HG03175 (cell line): ENCODE measurements around the gene PHGDH.
"Not testable (repeated sequence)": the region's sequence is repeated elsewhere in the genome, so short reads cannot be mapped to it uniquely, and the experiment has no call there.

Source experiments
- ATAC-seq: cut with Tn5 transposase; IDR thresholded peaks from one replicate; pipeline ENCODE4 v1.9.1; 2021; ENCODE audit warnings: mild to moderate bottlenecking, moderate library complexity; ENCODE audit not compliant: unreplicated experiment

PHGDH gene

DNA sequence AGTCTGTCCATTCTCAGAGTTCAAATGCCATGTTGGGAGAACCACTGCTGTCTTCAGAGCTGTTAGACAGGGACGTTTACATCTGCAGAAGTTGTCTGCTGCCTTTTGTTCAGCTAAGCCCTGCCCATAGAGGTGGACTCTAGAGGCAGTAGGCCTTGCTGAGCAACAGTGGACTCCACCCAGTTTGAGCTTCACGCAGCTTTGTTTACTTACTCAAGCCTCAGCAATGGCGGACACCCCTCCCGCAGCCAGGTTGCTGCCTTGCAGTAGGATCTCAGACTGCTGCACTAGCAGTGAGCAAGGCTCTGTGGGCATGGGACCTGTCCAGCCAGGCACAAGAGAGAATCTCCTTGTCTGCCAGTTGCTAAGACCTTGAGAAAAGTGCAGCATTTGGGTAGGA, 14.9 kb upstream of the PHGDH start:
- ATAC-seq: not testable (repeated sequence)

DNA sequence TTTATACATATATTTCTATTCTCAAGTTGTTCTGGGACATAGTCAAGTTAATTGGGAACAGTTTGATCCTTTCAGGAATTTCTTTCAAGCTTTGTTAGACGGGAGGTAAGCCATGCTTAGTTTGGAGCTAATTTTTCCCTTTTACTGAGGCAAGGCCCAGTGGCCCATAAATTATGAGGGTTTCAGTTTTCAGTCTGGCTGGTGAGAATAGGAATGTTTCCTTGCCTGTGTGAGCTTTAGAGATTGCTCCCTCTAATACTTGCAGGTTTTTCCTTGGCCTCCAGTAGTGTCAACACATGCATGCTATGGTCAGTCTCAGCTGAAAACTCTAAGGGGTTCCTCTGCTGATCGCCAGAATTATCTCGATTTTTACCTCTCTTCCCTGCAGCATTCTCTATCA, 14.1 kb upstream of the PHGDH start:
- no peak for ATAC-seq

DNA sequence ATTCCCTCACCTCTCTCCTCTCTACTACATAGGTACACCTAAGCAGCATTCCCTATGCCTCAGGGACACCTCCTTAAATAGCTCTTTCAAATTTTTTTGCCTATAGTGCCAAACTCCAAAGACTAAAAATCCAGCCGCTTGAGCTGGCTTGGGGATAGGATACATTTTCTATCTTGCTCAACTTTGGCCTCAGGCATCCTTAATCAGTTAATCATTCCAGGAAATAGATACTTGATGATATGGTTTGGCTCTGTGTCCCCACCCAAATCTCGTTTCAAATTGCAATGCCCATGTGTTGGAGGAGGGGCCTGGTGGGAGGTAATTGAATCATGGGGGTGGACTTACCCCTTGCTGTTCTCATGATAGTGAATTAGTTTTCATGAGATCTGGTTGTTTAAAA, 11.4 kb upstream of the PHGDH start:
- ATAC-seq: no peak

GRCh38 chr1:119701659-119702058, 10.1 kb upstream of the PHGDH start:
- no peak for ATAC-seq

GRCh38 chr1:119702384-119702783, 9.3 kb upstream of the PHGDH start:
- ATAC-seq: no peak

GRCh38 chr1:119703666-119704450, 7.9 kb upstream of the PHGDH start:
- no peak for ATAC-seq

GRCh38 chr1:119706599-119706998, 5.1 kb upstream of the PHGDH start:
- not testable (repeated sequence) for ATAC-seq

GRCh38 chr1:119711356-119711803, 354 bp upstream of the PHGDH start:
- not testable (repeated sequence) for ATAC-seq

DNA sequence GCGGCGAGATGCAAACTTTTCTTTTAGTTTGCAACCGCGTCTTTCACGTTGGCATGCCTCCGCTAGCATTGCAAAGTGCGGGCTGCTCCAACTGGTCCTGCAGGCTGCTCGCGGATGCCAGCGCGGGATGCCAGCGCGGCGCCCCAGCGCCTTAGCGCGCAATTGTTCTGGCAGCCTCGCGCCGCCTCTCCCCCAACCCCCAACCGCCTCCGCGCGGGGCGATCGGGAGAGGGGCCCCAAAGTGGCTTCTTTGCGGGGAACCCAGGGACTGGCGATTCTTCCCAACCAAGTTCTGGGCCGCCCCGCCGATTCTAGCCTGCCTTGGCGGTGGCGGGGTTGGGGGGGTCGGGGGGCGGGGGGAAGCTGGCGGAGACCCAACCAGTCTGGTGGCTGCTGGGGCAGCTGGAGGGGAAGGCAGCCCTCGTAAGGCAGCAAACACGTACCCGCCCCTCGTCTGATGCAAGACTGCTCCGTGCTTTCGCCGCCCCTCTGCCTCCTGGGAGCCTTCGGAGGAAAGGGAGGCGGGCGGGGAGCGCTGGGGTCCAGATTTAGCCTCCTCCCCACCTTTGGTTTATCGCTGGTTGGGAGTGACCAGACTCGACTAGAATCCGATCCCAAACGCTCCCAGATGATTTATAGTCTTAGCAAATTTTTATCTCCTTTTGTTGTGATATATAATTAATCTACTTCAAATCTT, 756 bp downstream of the PHGDH start:
- ATAC-seq: no peak

GRCh38 chr1:119713039-119713748, 1.5 kb downstream of the PHGDH start:
- ATAC-seq: no peak

DNA sequence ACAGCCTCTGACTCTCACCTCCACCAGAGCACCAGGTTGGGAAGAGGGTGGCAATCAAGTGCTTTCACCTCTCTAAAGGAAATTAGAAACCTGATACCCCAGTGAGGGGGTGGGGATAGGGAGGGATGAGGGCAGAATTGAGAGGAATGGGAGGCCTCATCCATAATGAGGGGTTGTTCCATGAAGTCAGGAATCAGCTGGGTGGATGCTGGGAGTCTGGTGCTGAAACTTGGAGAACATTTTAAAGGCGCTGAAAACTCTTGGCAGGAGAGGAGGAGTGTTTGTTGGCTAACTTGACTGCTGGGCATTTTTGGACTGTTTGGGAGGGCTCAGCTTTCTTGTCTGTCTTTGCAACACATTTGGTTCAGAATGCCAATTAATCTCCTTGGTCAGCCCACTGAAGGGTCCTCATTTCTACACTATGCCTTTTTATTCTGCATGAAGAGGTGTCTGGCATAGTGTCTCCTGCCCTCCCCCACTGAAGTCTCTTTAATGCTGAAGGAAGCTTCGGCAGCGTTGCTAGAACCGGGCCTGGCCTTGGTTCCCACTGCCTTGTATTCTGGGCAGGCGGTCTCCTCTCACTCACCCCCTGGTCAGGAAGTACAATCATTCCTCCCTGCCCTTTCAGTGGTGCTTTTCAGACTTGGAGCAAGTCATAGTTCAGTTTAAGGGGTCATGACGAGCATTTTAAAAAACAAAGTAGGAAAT, 2.2 kb downstream of the PHGDH start:
- ATAC-seq: no peak

DNA sequence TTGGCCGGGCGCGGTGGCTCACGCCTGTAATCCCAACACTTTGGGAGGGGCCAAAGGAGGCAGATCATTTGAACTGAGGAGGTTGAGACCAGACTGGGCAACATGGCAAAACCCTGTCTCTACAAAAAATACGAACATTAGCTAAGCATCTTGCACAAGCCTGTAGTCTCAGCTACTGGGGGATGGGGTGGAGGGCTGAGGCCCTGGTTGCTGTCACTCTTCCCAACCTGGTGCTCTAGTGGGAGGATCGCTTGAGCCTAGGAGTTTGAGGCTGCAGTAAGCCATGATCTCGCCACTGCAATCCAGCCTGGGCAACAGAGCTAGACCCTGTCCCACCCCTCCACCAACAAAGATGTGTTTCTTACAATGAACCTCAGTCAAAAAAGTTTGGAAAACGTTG, 2.8 kb downstream of the PHGDH start:
- no peak for ATAC-seq

DNA sequence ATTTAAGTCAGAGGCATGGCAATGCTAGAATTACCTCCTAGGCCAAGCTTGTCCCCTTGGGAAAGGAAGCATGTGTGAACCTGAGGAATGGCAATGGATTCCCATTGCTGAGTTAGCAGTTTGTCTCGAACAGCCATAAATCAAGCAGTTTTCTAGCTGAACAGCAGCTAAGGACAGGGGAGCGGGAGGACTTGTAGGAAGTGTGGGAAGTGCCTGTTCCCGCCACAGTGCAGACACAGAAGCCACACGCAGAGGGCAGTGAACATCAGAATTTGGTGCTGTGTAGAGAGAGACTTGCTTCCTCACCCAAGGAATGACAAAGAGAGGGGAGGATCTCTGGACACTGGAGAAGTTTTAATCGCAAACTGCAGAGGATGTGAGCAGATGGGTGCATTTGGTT, 3.8 kb downstream of the PHGDH start:
- no peak for ATAC-seq

DNA sequence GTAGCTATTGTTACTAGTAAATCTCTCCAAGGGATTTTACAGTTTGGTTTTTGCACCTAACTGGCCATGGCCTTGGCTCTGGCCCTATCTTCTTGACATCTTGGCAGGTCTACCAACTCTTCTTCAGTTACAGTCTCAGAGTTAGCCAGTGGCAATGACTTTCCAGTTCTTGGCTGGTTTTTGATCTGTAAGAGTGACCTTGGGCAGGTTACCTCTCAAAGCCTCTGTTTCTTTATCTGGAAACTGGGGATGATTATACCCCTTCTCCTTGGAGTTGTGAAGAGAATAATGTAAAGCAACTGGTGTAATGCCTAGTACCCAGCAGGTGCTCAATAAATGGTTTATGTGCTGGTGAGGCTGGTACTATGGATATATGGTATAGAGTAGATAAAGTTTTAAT, 6.7 kb downstream of the PHGDH start:
- ATAC-seq: no peak

DNA sequence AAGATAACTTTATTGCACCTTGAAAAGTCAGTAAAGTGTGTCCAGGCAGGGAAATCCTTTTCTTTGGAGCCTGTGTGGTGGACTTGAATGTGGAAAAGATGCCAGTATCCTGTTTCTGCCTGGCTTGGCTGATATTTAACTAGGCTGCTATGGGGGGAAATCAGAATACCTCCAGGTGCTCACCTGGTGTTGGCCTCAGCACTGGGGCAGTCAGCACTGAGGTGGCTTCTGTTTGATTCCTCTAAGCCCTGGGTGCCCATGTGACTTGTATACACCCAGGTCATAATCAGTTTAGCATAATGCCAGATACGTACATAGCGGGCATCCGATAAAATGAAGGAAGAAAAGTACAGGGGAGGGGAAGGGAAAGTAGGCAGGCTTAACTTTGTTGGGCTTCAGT, 7.2 kb downstream of the PHGDH start:
- no peak for ATAC-seq

DNA sequence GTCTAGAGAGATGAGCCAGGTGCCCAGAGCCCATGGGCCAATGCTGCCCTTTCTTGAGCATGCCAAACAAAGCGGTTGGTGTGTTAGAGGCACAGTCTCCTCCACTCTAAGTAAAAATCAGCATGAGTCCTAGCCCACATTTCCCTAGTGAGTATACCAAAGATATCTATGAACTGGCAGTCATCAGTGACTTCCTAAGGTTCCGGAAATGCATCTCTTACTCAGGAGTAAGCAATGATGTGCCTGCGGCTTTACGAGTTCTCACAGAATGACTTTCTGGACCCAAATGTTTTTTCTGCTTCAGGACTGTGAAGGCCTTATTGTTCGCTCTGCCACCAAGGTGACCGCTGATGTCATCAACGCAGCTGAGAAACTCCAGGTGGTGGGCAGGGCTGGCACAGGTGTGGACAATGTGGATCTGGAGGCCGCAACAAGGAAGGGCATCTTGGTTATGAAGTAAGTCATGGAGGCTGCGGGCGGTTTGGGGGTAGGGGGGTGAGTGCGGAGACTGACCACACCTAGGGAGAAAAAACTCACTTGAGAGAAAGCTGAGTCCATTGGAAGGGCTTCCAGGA, 9.2 kb downstream of the PHGDH start:
- no peak for ATAC-seq

GRCh38 chr1:119721896-119722295, 10.2 kb downstream of the PHGDH start:
- no peak for ATAC-seq

DNA sequence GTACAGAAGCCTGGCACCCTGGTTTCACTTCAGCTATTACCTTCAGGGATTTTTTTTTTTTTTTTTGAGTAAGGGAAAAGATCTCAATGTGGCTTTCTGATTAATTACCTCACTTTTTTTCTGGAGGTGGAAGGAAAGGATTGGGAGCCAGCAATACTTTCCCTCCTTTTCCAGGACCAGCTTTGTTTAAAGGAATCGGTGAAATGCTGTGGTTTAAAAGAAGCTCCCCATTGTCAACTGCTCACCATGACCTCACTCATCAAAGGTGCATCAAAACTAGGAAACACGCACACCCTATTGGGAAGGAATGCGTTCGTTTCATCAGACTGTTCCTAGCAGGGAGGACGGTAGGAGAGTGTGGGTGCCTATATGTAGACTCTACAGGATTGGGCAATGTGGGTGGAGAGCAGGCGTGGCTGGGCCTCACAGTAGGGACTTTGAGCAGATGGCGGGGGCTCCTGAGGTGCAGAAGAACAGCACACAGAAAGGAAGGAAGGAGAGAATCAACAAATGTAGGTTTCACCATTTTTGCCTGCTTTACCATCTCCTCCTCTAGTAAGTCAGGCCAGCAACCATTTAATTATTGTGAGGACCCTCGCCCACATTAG, 13.0 kb downstream of the PHGDH start:
- ATAC-seq: no peak

DNA sequence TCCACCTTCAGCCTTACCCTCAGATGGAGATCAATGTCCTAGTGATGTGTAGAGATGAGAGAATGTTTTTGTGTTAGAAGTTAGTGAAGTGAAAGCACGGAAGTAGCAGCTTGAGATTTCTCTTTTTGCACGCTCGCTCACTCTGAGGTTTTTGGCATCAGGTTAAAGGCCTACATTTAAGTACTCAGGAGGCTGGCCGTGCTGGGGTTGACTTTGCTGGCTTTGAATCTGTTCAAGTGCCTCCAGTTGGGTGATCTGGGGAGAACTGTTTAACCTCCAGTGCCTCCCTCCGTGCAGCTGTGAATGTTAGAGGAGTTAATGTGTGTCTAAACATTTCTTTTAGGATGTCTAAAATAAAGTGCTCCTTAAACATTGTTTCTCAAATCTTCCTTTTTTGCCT, 13.9 kb downstream of the PHGDH start:
- ATAC-seq: no peak

DNA sequence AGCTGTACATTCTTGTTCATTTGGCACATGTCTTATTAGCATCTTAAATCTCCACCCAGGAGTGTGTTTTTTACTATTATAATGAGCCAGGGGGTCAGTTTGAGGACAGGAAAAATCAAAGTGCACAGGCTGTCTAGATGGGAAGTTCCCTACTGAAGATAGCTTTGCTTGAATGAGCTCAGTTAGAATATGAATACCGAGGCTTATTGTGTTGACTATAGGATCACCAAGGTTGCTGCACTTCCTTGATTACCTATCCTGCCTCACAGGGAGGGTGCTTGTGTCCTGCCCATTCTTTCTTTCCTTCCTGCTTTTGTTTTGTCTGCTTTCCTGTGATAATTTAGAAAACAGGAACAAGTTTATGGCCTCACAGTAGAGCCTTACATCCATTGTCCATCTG, 16.3 kb downstream of the PHGDH start:
- ATAC-seq: no peak
